ENCODE measurements around the gene SLC2A8. TPM values are rescaled to one million over a fixed set of nuclear protein-coding genes. Genes with fewer than 3 reads are reported as not detected.
A peak's percentile ranks its signal among the peaks of the same experiment; 100 is the strongest.

SLC2A8 gene, protein sequence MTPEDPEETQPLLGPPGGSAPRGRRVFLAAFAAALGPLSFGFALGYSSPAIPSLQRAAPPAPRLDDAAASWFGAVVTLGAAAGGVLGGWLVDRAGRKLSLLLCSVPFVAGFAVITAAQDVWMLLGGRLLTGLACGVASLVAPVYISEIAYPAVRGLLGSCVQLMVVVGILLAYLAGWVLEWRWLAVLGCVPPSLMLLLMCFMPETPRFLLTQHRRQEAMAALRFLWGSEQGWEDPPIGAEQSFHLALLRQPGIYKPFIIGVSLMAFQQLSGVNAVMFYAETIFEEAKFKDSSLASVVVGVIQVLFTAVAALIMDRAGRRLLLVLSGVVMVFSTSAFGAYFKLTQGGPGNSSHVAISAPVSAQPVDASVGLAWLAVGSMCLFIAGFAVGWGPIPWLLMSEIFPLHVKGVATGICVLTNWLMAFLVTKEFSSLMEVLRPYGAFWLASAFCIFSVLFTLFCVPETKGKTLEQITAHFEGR
- total RNA-seq = 9.0 TPM

DNA sequence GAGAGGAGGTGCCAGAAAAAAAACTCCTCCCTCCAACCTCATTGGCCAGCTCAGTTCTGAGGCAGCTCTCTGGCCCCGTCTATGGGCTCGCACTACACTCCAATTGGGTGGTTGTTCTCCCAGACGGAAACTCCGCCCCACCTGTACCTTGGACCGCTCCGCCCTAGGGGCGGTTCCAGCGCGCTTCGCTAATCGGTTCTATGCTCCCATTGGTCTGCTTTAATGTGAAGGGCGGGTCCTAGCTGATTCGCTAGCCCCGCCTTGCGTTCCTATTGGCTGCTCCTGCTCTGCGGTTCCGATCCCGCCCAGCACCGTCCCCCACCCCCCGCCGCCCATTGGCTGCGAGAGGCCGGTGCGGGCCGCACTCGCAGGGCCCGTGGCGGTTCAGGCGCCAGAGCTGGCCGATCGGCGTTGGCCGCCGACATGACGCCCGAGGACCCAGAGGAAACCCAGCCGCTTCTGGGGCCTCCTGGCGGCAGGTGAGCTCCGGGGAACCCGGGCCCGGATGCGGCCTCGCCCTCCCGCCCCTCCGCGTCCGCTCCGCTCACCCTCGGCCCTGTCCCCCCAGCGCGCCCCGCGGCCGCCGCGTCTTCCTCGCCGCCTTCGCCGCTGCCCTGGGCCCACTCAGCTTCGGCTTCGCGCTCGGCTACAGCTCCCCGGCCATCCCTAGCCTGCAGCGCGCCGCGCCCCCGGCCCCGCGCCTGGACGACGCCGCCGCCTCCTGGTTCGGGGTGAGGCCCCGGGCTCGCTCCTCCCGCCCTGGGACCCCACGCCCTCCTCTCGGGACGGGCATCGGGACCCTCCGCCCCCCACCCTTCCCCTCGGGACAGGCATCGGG, at the start of gene SLC2A8:
Gene SLC2A8 (plus strand): TSS at position 362 of the 838 bp plus-strand sequence. CDS start 62 bp downstream, at position 424.
- DNase-seq (ENCODE audit: low spot score in 2 of 2) = peak; percentile 95
- peak; percentile 98 for FAIRE-seq

DNA sequence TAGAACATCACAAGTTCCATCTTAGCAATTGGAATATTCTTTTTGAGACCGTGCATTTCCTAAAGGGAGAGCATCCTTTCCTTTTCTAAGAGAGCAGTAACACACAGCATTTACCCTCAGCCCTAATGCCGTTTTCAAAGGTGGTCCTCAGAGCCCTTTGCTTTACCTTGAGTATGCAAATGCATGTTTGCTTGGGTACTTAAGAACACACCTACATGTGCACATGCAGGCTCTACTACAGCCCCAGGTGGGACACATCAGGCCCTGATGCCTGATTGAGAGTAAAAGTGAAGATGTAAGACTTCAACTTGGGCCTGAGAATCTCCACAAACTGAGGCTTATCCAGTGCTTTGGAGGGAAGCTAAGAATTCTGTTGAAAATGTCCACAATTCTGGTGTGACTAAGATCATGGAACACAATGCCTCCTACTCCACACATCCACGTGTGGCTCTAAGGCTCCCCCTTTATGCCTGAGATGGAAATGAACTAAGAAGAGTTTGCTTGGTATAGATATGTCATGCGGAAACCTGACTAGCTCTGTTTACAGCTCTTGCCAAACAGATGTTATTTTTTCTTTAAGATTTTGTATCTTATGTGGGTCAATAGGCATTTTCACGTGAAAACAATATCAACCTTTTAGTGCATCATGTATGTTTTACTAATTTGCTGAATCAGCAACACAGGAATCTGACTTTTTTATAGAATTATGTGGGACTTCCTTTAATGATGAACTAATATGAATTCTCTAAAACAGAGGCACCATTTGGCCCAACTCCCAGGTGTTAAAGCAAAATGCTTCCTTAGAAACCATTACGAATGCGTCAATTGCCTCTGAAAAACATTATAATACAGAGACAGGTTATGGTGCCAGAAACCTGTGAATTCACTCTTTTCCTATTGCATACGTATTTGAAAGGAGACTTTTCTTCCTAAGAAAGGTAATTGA, 48.9 kb upstream of the SLC2A8 start:
- DNase-seq (ENCODE audit: low spot score in 2 of 2) = peak; percentile 17 to 51
- FAIRE-seq = no peak

DNA sequence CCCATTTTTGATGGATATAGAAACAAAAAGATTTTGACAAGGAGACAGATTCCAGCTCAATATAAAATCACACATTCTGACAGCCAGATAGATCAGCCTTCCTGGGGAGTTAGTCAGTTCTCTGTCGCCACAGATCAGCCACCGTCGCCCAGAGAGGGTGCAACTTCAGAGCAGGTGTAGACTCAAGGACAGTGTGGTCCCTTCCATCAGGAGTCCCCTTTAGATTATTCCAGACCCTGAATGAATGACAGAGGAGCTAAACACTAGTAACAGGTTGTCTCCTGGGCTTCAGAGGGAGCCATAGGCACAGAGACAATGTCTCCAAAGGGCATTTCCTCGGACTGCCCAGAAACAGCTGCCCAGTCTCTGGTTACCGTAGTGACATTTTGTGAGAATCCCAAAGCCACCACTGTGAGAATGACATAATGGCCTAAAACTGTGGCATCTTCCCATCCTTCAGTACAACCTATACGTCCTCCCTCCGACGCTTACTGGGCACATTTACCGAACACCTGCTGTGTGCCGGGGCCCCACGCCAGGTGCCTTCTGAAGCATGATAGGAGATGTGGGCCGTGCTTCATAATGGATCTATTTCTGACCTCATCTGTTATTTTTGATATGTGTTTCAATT, 47.4 kb upstream of the SLC2A8 start:
- DNase-seq (ENCODE audit: low spot score in 2 of 2) = no peak

DNA sequence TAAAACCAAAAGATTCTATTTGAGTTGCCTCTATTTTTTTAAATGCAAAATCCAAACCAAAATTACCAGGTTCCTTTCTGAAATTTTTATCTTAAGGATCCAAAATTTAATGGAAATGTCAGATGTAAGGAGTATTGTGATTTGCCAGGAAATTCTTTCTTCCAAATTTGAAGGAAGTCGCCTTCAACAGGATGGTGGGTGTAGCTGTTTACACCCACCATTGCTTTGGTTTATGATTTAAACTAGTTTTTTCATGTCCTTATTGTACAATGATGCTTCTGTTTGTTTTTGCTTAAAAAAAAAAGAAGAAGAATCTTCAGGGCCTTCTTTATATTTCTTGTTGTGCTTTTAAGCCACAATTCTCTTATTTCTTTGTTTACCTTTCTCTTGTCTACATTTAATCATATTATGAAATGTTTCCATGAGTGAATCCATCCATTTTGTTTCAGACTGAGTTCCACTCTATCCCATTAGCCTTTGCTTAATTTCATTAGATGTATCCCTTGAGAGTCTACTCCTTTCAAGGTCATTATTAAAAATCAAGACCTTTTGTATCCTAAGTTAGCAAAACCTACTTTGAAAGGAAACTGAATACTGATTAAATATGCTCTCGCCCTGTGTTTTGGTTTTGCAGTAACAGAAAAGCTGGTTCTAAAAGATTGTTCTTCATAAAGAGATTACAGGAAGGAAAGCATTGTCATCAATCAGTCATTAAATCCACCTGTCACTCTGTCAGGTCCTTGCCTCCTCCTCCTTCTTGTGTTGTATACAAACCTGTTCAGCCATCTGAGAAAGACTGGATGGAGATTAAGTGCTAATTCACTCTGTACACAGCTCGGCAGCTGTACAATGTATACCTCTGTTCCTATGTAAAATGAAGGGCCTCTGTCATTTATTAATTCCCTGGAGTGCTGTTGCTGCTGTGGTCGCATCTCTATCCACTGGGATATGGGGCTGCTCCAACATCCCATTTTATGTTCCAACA, 45.5 kb upstream of the SLC2A8 start:
- DNase-seq (ENCODE audit: low spot score in 2 of 2) (no peak), FAIRE-seq (no peak)

More for the DNA sequence above, 47.4 kb upstream of the SLC2A8 start:
- FAIRE-seq = no peak

DNA sequence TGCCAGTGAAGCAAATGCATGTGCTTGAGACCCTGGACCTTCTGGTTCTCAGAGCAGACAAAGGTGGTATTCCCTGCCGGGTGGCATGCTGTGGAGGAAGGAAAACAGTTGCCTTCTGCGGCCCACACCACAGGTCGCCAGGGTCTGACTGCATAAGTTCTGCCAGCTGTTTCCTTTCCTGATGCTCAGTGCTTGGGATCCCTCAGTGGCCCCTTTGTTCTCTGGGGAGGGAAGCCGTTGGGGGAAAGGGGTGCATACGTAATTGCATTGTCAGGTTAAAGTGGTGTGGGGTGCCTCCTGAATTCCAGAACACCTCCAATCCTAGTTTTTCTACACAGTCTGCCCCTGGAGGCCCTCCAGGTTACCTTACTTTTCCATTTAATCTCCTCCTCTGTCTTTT, 43.1 kb upstream of the SLC2A8 start:
- FAIRE-seq = no peak
- no peak for DNase-seq (ENCODE audit: low spot score in 2 of 2)

DNA sequence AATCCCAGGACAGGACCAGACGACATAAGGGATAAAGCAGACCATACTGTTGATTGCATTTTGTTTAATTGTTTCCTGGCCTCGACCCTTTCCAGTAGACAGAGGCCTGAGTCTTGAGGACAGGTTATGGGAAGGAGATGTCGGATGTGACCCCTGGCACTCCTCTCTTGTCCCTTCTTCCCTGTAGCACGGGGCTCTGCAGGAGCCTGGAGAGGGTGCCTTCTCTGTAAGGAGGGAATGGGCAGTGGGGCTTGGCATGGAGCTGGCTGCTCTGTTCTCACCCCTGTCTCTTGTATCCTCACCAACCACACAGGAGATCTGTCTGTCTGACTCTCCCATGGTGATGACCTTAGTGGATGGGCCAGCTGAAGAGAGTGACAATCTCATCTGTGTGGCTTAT, 40.1 kb upstream of the SLC2A8 start:
- FAIRE-seq = no peak
- DNase-seq (ENCODE audit: low spot score in 2 of 2) = no peak

DNA sequence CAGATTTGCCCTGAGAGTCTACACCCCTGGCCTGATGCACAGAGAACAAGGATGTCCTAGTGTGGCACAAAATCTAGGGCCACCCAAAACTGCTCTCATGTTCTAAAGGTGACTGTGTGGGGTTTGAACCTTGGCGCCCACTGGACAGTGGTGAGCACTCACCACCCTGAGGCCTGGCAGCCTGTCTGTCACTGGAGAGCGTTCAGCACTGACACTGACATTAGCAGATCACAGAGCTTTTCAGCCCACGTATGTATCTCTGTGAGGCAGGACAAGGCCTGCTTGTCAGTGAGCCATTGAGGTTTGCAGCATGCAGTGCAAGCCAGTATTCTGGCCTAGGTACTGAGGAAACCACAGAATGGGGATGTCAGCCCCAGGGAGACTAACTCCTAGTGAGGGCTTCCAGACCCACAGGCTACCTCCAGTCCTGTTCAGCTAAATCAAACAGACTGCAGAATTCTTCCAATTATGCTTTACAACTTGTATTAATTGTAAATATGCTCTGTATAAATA, 38.9 kb upstream of the SLC2A8 start:
- FAIRE-seq (no peak), DNase-seq (ENCODE audit: low spot score in 2 of 2) (no peak)

DNA sequence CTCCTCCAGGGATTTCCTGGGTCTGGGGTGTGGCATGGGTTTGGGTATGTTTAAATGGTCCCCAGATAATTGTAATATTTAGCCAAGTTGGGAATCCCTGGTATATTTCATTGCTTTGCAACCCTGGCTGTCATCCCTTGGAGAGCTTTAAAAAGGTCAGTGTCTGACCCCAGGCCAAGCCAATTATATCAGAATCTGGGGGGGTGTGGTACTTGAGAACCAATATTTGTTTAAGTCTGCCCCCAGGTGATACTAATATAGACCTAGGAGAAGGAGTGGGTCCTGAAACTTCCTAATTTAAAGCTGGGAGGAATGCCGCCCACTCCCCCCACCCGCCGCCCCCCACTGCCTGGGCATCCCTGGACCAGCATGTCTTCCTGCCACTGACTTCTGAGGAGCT, 38.2 kb upstream of the SLC2A8 start:
- DNase-seq (ENCODE audit: low spot score in 2 of 2) = no peak
- no peak for FAIRE-seq

DNA sequence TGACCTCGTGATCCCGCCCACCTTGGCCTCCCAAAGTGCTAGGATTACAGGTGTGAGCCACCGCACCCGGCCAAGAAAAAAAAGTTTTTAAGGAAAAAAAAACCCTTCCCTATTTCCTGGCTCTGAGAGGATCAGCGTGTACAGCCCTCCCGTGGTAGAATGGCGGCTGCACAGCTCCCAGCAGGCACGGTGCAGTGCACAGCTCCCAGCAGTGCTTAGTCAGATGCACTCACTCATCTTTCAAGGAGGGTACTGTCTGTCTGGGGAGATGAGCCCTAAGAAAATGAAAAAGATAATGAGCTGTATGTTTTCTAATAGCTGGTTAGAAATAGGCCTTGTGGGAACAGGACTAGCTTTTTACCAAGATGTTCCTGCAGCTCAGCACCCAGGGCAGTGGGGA, 36.7 kb upstream of the SLC2A8 start:
- FAIRE-seq (no peak), DNase-seq (ENCODE audit: low spot score in 2 of 2) (no peak)

DNA sequence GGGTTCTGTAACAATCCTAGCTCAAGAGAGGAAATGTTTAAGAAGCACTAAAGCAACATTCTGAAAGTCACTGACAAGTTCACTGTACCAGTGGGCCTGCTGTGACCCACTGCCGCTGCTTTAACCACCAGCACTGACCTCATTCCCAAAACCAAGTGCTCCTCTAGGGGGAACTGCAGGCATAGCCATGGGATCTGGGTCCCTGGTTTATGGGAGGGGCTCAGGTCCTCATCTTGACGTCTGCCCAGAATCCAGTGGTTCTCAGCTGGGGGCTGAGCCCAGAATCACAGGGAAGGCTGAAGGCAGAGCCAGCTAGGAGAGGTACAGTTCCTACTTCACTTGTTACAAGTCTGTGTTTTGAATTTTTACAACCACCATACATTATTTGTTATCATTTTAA, 36.1 kb upstream of the SLC2A8 start:
- no peak for FAIRE-seq
- peak in 1 of 2 donors; percentile 35 for DNase-seq (ENCODE audit: low spot score in 2 of 2)

DNA sequence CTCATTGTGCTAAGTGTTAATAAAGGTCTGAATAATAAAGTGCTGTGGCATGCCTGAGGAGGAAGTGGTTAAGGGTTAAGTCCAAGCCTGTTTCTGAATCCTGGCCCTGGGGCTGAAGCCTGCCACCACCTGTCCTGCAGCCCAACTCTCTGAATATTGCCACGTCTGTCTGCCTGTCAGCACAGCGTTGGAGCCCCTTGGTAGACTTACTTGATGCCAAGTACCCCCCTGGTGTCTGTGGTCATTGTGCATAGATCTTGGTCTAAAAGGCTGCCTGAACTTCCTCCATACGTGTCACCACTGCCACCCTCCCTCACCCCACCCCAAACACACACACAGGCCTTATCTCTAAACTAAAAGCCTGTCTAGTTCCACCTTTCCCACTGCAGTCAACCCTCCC, 35.4 kb upstream of the SLC2A8 start:
- FAIRE-seq = no peak

DNA sequence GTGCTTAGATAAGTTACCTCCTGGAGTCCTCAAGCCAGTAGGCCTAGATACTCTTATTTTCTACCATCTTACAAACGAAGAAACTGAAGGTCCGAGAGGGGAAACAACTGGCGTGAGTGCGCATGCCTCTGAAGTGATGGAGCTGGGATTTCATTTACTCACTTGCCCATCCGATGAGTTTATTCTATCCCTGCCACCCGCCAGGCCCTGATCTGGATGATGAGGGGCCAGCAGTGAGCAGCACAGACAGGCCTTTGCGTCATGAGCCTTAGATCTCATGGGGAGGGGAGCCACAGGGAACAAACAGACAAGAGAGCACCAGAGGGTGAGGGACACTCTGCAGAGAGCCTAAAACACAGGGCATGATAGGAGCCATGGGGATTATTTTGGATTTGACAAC, 34.1 kb upstream of the SLC2A8 start:
- DNase-seq (ENCODE audit: low spot score in 2 of 2) = no peak
- no peak for FAIRE-seq

More for the DNA sequence above, 35.4 kb upstream of the SLC2A8 start:
- DNase-seq (ENCODE audit: low spot score in 2 of 2) = no peak

DNA sequence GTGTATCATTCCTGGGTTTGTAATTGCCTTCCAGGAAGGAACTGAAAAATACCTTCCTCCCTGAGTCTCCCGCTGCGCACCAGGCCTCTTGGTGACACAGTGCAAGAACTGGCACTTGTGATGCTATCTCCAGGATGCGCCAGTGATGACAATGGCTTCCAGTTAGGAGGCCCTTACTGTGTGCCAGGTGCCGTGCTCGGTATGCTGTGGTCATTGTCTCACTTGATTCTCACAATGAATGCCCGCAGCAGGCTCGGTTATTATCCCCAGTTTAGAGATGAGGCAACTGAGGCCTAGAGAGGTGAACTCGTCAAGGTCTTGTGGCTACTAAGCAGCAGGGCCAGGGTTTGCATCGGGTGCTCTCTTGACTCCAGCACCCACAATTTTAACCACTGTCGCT, 31.5 kb upstream of the SLC2A8 start:
- no peak for DNase-seq (ENCODE audit: low spot score in 2 of 2)
- FAIRE-seq = no peak

DNA sequence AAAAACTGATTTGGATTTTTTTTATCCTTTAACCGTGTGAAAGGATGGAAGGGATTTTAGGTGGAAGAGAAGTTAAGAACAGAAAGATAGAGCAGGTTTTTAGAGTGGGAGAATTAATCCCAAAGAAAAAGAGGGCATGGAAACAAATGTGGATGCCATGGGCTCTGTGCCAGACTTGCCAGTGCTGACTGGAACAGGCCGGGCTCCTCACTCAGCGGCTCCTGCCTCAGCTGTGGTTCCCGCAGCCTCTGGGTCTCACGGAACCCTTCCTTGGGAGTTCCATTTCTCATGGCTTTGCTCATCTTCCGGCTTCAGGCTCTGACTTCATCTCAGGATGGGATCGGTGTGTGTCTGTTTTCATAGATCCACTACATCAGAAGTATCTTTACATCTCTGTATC, 30.4 kb upstream of the SLC2A8 start:
- FAIRE-seq = no peak

DNA sequence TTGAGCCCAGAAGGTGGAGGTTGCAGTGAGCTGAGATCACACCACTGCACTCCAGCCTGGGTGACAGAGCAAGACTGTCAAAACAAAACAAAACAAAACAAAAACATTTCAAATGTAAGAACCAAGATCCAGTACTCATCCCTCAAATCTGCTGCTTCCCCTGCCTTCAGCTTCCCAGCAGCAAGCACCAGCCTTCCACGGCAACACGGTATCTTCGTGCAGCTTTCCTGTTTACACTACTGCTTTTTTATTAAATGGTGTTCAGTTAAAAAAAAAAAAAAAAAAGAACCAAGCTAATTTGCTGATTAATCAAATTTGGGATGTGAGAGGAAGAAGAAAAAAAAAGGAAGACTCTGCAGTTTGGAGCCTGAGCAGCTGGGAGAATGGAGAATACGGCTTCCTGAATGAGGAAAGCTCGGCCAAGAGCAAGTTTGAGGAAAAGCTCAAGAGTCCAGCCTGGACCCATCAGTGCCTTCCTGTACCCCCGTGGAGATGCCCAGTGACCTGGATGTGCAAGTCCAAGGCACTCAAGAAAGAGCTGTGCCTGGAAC, 28.0 kb upstream of the SLC2A8 start:
- no peak for FAIRE-seq
- DNase-seq (ENCODE audit: low spot score in 2 of 2) = no peak

More for the DNA sequence above, 30.4 kb upstream of the SLC2A8 start:
- peak in 1 of 2 donors; percentile 25 for DNase-seq (ENCODE audit: low spot score in 2 of 2)

DNA sequence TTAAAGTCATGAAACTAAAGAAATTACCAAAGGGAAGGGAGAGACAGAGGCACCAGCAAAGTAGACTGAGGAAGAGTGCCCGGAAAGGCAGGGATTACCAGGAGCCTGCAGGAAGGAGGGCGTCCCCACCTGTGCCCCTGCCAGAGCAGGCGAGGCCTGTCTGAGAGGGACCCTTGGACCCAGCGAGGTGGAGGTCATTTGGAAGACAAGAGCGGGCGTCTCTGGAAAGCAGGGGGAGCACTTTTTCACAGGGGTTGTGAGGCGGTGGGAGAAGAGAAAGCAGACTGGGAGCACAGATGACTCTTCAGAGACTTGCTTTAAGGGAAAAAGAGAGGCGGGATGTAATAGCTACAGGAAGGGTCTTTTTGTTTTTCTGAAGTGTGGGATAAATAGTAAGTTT, 27.5 kb upstream of the SLC2A8 start:
- FAIRE-seq = no peak
- no peak for DNase-seq (ENCODE audit: low spot score in 2 of 2)

DNA sequence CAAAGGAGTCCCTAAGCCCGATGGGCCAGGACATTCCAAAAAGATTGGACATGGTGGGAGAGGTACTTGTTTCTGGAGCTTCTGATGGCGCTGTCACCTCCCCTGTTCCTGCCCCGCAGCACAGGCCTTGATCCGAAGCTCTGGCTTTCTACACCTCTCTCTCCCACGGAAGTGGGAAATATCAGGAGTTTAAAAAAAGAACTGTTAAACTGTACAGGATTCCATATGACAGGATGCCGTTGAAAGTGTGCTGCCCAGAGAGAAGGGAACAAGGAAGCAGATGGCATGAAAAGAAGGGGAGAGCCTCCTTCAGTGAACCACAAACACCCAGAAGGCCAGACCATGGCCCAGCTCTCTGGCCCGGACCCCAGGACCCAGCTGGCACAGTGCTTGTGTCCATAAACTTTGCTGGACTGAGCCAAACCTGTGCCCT, 26.8 kb upstream of the SLC2A8 start:
- FAIRE-seq (no peak), DNase-seq (ENCODE audit: low spot score in 2 of 2) (no peak)

All from frontal cortex (tissue), 4 donors.